Esophagus muscularis mucosa (tissue), 4 donors: ENCODE results near the gene SLC7A6.

Experiments used
- EP300 ChIP-seq: sonication (generic); formaldehyde crosslinking; IDR thresholded peaks from one replicate; pipeline ENCODE4 v1.6.1; 2017; ENCODE audit warnings: antibody characterized with exemption
- POLR2A ChIP-seq: fragments of 450-650 bp; IDR thresholded peaks from one replicate; pipeline ENCODE4 v1.6.1; 2017; ENCODE audit warnings: antibody characterized with exemption, moderate library complexity, mild to moderate bottlenecking, low read depth
- TF ChIP-seq, protein P1 (sequence below), 3 experiments: fragments of 200-600 bp in 2 of 3; fragments of 450-650 bp in 1 of 3; sonication (generic) in 2 of 3; IDR thresholded peaks; one replicate each; pipeline ENCODE4 v1.5.1; 2017 to 2019; ENCODE audit warnings: antibody characterized with exemption in 3 of 3, mild to moderate bottlenecking in 2 of 3, moderate library complexity in 1 of 3

DNA sequence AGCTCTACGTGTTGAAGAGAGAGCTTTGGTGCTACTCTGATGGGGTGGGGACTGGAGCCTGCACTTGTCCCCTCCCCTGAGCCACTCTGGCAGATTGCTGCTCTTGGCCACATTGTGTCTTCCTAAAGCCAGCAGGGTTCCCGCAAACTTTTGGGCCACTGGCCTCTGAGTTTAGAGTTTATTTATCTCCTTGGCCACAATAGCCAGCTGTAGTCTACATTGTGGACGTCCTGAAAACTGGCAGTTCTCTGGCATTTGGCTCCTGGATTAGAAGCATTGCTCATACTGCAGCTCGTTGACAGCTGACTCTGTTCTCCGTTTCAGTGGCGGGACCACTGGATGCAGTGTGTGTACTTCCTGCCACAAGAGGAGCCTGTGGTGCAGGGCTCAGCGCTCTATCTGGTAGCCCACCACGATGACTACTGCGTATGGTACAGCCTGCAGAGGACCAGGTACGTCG, 81.1 kb downstream of the SLC7A6 start:
- TF ChIP-seq EP300 (no peak), POLR2A (no peak)
- TF ChIP-seq, protein P1, sequence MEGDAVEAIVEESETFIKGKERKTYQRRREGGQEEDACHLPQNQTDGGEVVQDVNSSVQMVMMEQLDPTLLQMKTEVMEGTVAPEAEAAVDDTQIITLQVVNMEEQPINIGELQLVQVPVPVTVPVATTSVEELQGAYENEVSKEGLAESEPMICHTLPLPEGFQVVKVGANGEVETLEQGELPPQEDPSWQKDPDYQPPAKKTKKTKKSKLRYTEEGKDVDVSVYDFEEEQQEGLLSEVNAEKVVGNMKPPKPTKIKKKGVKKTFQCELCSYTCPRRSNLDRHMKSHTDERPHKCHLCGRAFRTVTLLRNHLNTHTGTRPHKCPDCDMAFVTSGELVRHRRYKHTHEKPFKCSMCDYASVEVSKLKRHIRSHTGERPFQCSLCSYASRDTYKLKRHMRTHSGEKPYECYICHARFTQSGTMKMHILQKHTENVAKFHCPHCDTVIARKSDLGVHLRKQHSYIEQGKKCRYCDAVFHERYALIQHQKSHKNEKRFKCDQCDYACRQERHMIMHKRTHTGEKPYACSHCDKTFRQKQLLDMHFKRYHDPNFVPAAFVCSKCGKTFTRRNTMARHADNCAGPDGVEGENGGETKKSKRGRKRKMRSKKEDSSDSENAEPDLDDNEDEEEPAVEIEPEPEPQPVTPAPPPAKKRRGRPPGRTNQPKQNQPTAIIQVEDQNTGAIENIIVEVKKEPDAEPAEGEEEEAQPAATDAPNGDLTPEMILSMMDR (IDR thresholded peaks at IDR 0.05): no peak
